Activated CD4-positive, alpha-beta T cell treated with anti-CD3 and anti-CD28 coated beads, Interleukin-2, amount 10 ng/mL, durations not matched to agents 24 days and 14 days (primary cell): ENCODE data around the gene DOCK4. TPM values are rescaled to one million over a fixed set of nuclear protein-coding genes. Genes with fewer than 3 reads are reported as not detected.

Source experiments
- DNase-seq: peaks from one replicate; pipeline ENCODE4 v3.0.0; 2022
- H3K27ac Mint-ChIP-seq: one replicate; pipeline ENCODE4 v1.8.0; 2022; ENCODE audit warnings: mild to moderate bottlenecking, mixed read lengths
- H3K27me3 Mint-ChIP-seq: one replicate; pipeline ENCODE4 v1.8.0; 2022; ENCODE audit warnings: mixed read lengths
- H3K36me3 Mint-ChIP-seq: one replicate; pipeline ENCODE4 v1.8.0; 2022; ENCODE audit warnings: low read depth, mild to moderate bottlenecking, mixed read lengths
- H3K4me1 Mint-ChIP-seq: one replicate; pipeline ENCODE4 v1.8.0; 2021; ENCODE audit warnings: mixed read lengths
- H3K4me3 Mint-ChIP-seq: one replicate; pipeline ENCODE4 v1.8.0; 2022; ENCODE audit warnings: mild to moderate bottlenecking, moderate library complexity, mixed read lengths
- H3K9me3 Mint-ChIP-seq: one replicate; pipeline ENCODE4 v1.8.0; 2021; ENCODE audit warnings: mixed read lengths
- intact Hi-C: fragments of 100-400 bp; cut with micrococcal nuclease; formaldehyde crosslinking; loops from one replicate; pipeline ENCODE4 v1.15.1; 2023
- total RNA-seq: library from RNA; stranded (reverse); gene quantifications from 2 replicates; pipeline ENCODE4 v1.2.3, GENCODE V29; 2022

The DOCK4 gene
- total RNA-seq, 1 donor from 2014 or later, result 0.89 TPM

DNA sequence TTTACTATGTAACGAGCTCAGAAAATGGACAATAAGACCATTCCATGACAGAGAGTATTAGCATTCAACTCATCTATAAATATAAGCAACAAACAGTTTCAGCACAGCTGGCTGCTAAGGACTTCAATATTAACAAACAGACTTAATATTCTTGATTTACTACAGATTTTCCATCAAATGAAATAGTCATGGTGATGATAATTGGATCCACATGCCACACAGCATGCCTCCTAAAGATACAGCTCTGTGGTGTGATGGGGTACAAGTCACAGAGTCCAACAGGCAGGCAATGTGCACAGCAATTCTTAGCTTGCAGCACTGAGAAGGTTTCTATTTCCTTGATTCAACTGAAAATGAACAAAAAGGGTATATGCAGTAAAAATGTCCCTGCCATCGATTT lies 54.0 kb downstream of the DOCK4 start:
- H3K4me1 Mint-ChIP-seq, result no peaks in the 10 kb centered on the region

GRCh38 chr7:112150823-112151641 lies 55.2 kb downstream of the DOCK4 start:
- Mint-ChIP-seq H3K4me3 (no peak overlapping the region), H3K27me3 (peaks cover 19% of the 10 kb centered on the region), H3K36me3 (no peaks in the 10 kb centered on the region), H3K9me3 (no peaks in the 10 kb centered on the region), H3K4me1 (no peaks in the 10 kb centered on the region), H3K27ac (no peak overlapping the region)
- intact Hi-C loops, result no loop called here
- DNase-seq, result no peak

More for the DNA sequence above, 54.0 kb downstream of the DOCK4 start:
- intact Hi-C loops, result no loop called here
- no peak overlapping the region for H3K4me3 Mint-ChIP-seq
- H3K27ac Mint-ChIP-seq, result no peak overlapping the region
- no peaks in the 10 kb centered on the region for H3K9me3 Mint-ChIP-seq
- H3K27me3 Mint-ChIP-seq, result peaks cover 19% of the 10 kb centered on the region
- DNase-seq, result no peak
- H3K36me3 Mint-ChIP-seq, result no peaks in the 10 kb centered on the region

- Mint-ChIP-seq H3K9me3 (no peaks in the 10 kb centered on the region), H3K27ac (no peak overlapping the region), H3K4me1 (no peaks in the 10 kb centered on the region), H3K4me3 (no peak overlapping the region), H3K27me3 (peaks cover 15% of the 10 kb centered on the region), H3K36me3 (no peaks in the 10 kb centered on the region)
- DNase-seq, result no peak
- intact Hi-C loops, result no loop called here
Measured at GRCh38 chr7:112149734-112150133, 56.5 kb downstream of the DOCK4 start.

DNA sequence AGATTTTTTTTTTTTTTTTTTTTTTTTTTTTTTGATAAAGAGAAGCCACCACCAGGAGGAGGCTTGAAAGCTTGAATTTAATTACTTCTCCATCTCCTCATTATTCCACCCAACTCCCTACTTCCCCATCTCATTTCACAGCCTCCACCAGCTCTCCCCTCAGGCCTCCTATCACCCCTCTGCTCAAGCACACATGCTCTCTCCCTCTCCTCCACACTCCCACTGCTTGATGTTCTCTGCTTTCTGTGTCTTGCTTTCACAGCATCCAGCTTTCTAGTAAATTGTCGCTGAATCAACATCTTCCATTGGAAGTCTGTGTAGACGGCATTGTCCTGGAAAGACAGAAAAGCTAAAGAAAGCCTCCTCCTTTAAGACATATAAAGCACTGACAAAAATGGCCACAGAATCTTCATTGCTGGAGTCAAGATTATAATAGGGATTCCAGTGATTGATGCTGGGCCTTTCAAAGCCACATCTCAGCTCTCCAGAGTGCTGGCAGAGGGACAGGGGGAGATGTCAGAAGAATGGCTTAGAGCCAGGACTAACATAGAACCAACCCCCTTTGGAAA lies 58.3 kb downstream of the DOCK4 start:
- no peak overlapping the region for H3K4me3 Mint-ChIP-seq
- no peak overlapping the region for H3K27ac Mint-ChIP-seq
- H3K9me3 Mint-ChIP-seq, result no peaks in the 10 kb centered on the region
- H3K27me3 Mint-ChIP-seq, result peaks cover 15% of the 10 kb centered on the region
- intact Hi-C loops, result no loop called here
- no peak for DNase-seq
- H3K36me3 Mint-ChIP-seq, result no peaks in the 10 kb centered on the region
- H3K4me1 Mint-ChIP-seq, result no peaks in the 10 kb centered on the region

GRCh38 chr7:112145206-112145605 lies 61.0 kb downstream of the DOCK4 start:
- no peak overlapping the region for H3K4me3 Mint-ChIP-seq
- H3K27me3 Mint-ChIP-seq, result peaks cover 7% of the 10 kb centered on the region
- H3K9me3 Mint-ChIP-seq, result no peaks in the 10 kb centered on the region
- no peak overlapping the region for H3K27ac Mint-ChIP-seq
- no peaks in the 10 kb centered on the region for H3K36me3 Mint-ChIP-seq
- intact Hi-C loops, result no loop called here
- no peaks in the 10 kb centered on the region for H3K4me1 Mint-ChIP-seq
- no peak for DNase-seq

DNA sequence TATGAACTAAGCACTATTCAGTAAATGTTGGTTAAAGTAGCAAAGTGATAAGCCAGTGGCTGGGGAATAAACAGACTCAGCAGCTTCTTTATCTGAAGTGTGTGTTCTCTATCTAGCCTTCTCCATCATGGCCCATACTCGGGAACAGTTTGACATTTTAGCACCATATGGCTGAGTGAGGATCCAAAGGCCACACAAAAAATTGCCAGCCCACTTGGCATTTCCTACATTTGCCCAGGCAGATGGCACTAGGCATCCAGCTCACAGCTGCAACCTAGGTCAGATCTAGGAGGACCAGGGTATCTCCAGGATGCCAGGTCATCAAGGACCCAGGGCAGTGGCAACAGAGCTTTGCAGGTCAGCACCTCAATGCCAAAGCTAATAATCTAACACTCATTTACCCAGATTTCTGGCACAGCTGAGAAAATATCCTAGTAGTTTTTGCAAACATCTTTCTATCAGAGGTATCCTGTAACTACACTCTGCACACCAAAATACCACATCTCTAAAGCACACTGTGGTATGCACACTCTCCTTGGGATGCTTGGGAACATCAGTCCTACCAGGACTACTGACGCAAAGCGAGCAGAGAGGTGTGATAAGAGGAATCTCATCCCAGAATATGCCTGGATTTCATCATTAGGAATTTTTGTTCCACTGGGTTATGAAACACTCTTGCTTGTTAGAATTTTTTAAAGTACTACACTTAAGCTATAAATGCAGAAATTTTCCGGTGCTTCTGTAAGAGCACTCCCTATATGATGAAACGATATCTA lies 61.7 kb downstream of the DOCK4 start:
- intact Hi-C loops, result no loop called here
- DNase-seq, result no peak
- H3K4me3 Mint-ChIP-seq, result no peak overlapping the region
- H3K9me3 Mint-ChIP-seq, result no peaks in the 10 kb centered on the region
- H3K27ac Mint-ChIP-seq, result no peak overlapping the region
- H3K4me1 Mint-ChIP-seq, result no peaks in the 10 kb centered on the region
- H3K36me3 Mint-ChIP-seq, result no peaks in the 10 kb centered on the region
- peaks cover 5% of the 10 kb centered on the region for H3K27me3 Mint-ChIP-seq

- Mint-ChIP-seq H3K4me3 (no peak overlapping the region), H3K27ac (no peak overlapping the region), H3K4me1 (no peaks in the 10 kb centered on the region), H3K9me3 (no peaks in the 10 kb centered on the region), H3K27me3 (peaks cover 5% of the 10 kb centered on the region), H3K36me3 (no peaks in the 10 kb centered on the region)
- DNase-seq, result no peak
- intact Hi-C loops, result no loop called here
Measured at GRCh38 chr7:112143582-112143981, 62.6 kb downstream of the DOCK4 start.

GRCh38 chr7:112143136-112143535 lies 63.1 kb downstream of the DOCK4 start:
- Mint-ChIP-seq H3K4me1 (no peaks in the 10 kb centered on the region), H3K9me3 (no peaks in the 10 kb centered on the region), H3K4me3 (no peak overlapping the region), H3K27me3 (peaks cover 5% of the 10 kb centered on the region), H3K27ac (no peak overlapping the region), H3K36me3 (no peaks in the 10 kb centered on the region)
- no peak for DNase-seq
- intact Hi-C loops, result no loop called here

GRCh38 chr7:112140600-112140999 lies 65.6 kb downstream of the DOCK4 start:
- no peaks in the 10 kb centered on the region for H3K4me1 Mint-ChIP-seq
- H3K36me3 Mint-ChIP-seq, result no peaks in the 10 kb centered on the region
- H3K9me3 Mint-ChIP-seq, result no peaks in the 10 kb centered on the region
- H3K27me3 Mint-ChIP-seq, result no peaks in the 10 kb centered on the region
- H3K27ac Mint-ChIP-seq, result no peak overlapping the region
- intact Hi-C loops, result no loop called here
- H3K4me3 Mint-ChIP-seq, result no peak overlapping the region
- DNase-seq, result no peak

- no peaks in the 10 kb centered on the region for H3K4me1 Mint-ChIP-seq
- intact Hi-C loops, result no loop called here
- H3K36me3 Mint-ChIP-seq, result no peaks in the 10 kb centered on the region
- no peak for DNase-seq
- no peaks in the 10 kb centered on the region for H3K9me3 Mint-ChIP-seq
- no peak overlapping the region for H3K27ac Mint-ChIP-seq
- H3K4me3 Mint-ChIP-seq, result no peak overlapping the region
- H3K27me3 Mint-ChIP-seq, result no peaks in the 10 kb centered on the region
Measured at GRCh38 chr7:112138938-112139337, 67.3 kb downstream of the DOCK4 start.

DNA sequence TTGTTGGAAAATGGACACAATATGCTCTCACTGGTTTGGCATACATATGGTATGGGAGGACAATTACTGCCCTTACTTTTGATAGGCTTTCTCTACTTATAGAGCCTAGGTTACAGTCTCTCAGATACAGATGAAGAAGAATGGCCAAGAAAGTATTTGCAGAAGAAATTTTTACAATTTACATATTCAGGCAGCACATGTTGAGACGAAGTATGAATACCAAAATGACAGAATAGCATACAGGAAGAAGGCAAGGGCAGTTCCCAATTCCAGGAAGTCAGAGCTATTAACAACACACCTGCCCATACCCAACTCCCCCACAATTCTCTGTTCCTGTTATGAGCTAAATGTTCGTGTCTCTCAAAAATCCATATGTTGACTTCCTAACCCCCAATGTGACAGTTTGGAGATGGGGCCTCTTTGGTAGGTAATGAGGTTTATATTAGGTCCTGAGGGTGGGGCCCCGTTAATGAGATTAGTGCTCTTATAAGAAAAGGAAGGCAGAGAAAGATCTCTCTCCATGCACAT lies 67.8 kb downstream of the DOCK4 start:
- DNase-seq, result no peak
- Mint-ChIP-seq H3K4me3 (no peak overlapping the region), H3K27ac (no peak overlapping the region), H3K36me3 (no peaks in the 10 kb centered on the region), H3K9me3 (no peaks in the 10 kb centered on the region), H3K4me1 (no peaks in the 10 kb centered on the region), H3K27me3 (no peaks in the 10 kb centered on the region)
- intact Hi-C loops, result no loop called here

DNA sequence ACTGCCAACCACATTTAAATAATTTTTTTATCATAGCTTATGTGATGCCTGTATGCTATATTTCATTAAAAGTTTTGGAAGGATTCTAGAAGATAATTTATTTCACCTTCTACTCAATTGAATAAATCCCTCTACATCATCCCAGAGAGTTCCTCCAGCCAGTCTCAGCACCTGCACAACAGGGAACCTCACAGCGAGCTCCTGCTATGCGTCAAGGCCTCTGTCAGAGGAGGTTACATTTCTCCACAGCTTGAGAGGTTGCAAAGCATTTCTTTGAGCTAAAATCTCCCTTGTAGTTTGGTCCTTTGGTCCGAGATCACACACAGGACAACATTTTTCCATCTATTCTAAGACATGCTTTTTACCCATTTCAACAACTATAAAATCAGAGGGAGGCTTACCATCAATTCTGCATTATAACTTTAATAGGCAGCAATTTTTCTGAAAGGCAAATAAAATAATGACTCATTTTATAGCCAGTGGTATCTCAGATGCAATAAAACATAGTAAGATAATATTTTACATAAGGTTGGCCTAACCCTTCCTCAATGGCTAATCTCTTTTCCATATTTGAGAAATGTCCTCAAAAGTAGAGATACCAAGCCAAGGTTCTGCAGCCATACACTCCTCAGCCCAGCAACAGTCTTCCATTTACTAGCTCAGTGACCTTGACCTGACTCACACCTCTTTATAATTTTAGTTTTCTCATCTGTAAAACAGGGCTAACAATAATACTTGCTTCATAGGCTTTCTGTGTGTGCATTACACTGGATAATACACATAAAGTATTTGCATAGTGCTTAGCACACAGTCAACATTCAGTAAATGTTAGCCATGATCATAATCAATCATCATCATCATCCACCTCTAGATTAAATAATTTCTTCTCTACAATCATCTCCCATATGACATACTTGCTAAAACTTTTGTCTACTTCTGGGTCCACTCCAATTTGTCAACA lies 68.8 kb downstream of the DOCK4 start:
- no peaks in the 10 kb centered on the region for H3K9me3 Mint-ChIP-seq
- peaks cover 1% of the 10 kb centered on the region for H3K27me3 Mint-ChIP-seq
- no peak overlapping the region for H3K4me3 Mint-ChIP-seq
- H3K4me1 Mint-ChIP-seq, result no peaks in the 10 kb centered on the region
- H3K36me3 Mint-ChIP-seq, result no peaks in the 10 kb centered on the region
- intact Hi-C loops, result no loop called here
- no peak overlapping the region for H3K27ac Mint-ChIP-seq
- no peak for DNase-seq

GRCh38 chr7:112136271-112137008 lies 69.8 kb downstream of the DOCK4 start:
- Mint-ChIP-seq H3K4me1 (no peaks in the 10 kb centered on the region), H3K27me3 (peaks cover 1% of the 10 kb centered on the region), H3K4me3 (no peak overlapping the region), H3K9me3 (no peaks in the 10 kb centered on the region), H3K27ac (no peak overlapping the region), H3K36me3 (no peaks in the 10 kb centered on the region)
- intact Hi-C loops, result no loop called here
- DNase-seq, result no peak
